GM21723 (cell line): ENCODE measurements around the gene GRK4.
"Not testable (repeated sequence)": the region's sequence is repeated elsewhere in the genome, so short reads cannot be mapped to it uniquely, and the experiment has no call there.

ENCODE experiments used
- ATAC-seq: cut with Tn5 transposase; IDR thresholded peaks from one replicate; pipeline ENCODE4 v1.9.1; 2021; ENCODE audit warnings: mild to moderate bottlenecking, moderate library complexity; ENCODE audit not compliant: unreplicated experiment

Gene GRK4

GRCh38 chr4:2930758-2931511 lies 32.4 kb upstream of the GRK4 start:
- ATAC-seq = no peak

GRCh38 chr4:2931512-2932301 lies 31.7 kb upstream of the GRK4 start:
- ATAC-seq = peak; percentile 42

GRCh38 chr4:2932321-2932950 lies 30.9 kb upstream of the GRK4 start:
- ATAC-seq = no peak

- ATAC-seq = no peak
These were observed 30.3 kb upstream of the GRK4 start for GRCh38 chr4:2932951-2933565.

GRCh38 chr4:2933566-2934076 lies 29.8 kb upstream of the GRK4 start:
- ATAC-seq = no peak

- no peak for ATAC-seq
These were observed 29.1 kb upstream of the GRK4 start for GRCh38 chr4:2934077-2934812.

- peak; percentile 34 for ATAC-seq
These were observed 28.3 kb upstream of the GRK4 start for GRCh38 chr4:2934813-2935761.

- ATAC-seq = no peak
These were observed 27.3 kb upstream of the GRK4 start for GRCh38 chr4:2935762-2936743.

- peak; percentile 39 for ATAC-seq
These were observed 26.6 kb upstream of the GRK4 start for GRCh38 chr4:2936773-2937145.

- no peak for ATAC-seq
These were observed 26.1 kb upstream of the GRK4 start for GRCh38 chr4:2937146-2937857.

GRCh38 chr4:2937986-2938385 lies 25.4 kb upstream of the GRK4 start:
- ATAC-seq = no peak

- not testable (repeated sequence) for ATAC-seq
These were observed 25.0 kb upstream of the GRK4 start for GRCh38 chr4:2938411-2938810.

GRCh38 chr4:2938906-2939305 lies 24.5 kb upstream of the GRK4 start:
- ATAC-seq = no peak

GRCh38 chr4:2939383-2940243 lies 23.8 kb upstream of the GRK4 start:
- ATAC-seq = no peak

GRCh38 chr4:2940267-2941137 lies 22.9 kb upstream of the GRK4 start:
- ATAC-seq = no peak
